B cell (primary cell): ENCODE measurements around the gene RPL10. TPM values are rescaled to one million over a fixed set of nuclear protein-coding genes. Genes with fewer than 3 reads are reported as not detected.

Experiments
- ATAC-seq: fragments of 200-7000 bp; cut with Tn5 transposase; one replicate; pipeline ENCODE4 v1.10.0; 2021; ENCODE audit warnings: low read depth, mild to moderate bottlenecking, moderate number of reproducible peaks, moderate library complexity
- CTCF ChIA-PET: fragments of 350-600 bp; sonication (Branson Sonifier 250); formaldehyde crosslinking; loops from one replicate; lab custom pipeline; 2021; ENCODE audit warnings: antibody characterized with exemption, inconsistent platforms; lab: Charles Lee
- POLR2A ChIA-PET: fragments of 350-600 bp; sonication (Branson Sonifier 250); formaldehyde crosslinking; loops from one replicate; lab custom pipeline; 2021; ENCODE audit warnings: antibody characterized with exemption; lab: Charles Lee
- DNase-seq: peaks from one replicate; pipeline ENCODE4 v3.0.0; 2013
- H2AFZ ChIP-seq: 2 replicates; pipeline ENCODE4 v1.6.1; 2012; ENCODE audit warnings: mild to moderate bottlenecking, low read depth, low read length; ENCODE audit not compliant: insufficient read depth, poor library complexity, severe bottlenecking
- H3K27ac ChIP-seq, 2 donors: 1 replicate in 1 of 2; 2 replicates in 1 of 2; pipeline ENCODE4 v1.5.1; 2012 to 2013; ENCODE audit warnings: low read length in 2 of 2, mild to moderate bottlenecking in 2 of 2, moderate library complexity in 1 of 2
- H3K27me3 ChIP-seq, 4 experiments: fragments of 200-600 bp in 1 of 4; sonication (generic) in 1 of 4; replicated peaks in 1 of 4; 1 replicate in 2 of 4; 2 replicates in 2 of 4; pipeline versions ENCODE4 v1.6.1 to v1.7.0; 2013 to 2016; ENCODE audit warnings: low read length in 3 of 4, mild to moderate bottlenecking in 2 of 4, mixed read lengths in 1 of 4, moderate library complexity in 1 of 4; ENCODE audit not compliant: insufficient read depth in 4 of 4, control insufficient read depth in 3 of 4; ENCODE audit errors: control extremely low read depth in 1 of 4
- H3K36me3 ChIP-seq, 2 experiments: replicated peaks in 1 of 2; 1 replicate in 1 of 2; 2 replicates in 1 of 2; pipeline versions ENCODE4 v1.6.1 to v1.7.1; 2013; ENCODE audit warnings: low read length in 1 of 2; ENCODE audit not compliant: insufficient read depth in 2 of 2, control insufficient read depth in 1 of 2; ENCODE audit errors: control extremely low read depth in 1 of 2, extremely low read depth in 1 of 2
- H3K4me1 ChIP-seq, 2 donors: fragments of 200-600 bp in 1 of 2; sonication (generic) in 1 of 2; 1 replicate in 1 of 2; 2 replicates in 1 of 2; pipeline versions ENCODE4 v1.5.1 to v1.6.1; 2013 to 2017; ENCODE audit warnings: low read length in 2 of 2; ENCODE audit not compliant: control insufficient read depth in 2 of 2, insufficient read depth in 2 of 2
- H3K4me2 ChIP-seq: replicated peaks from 2 replicates; pipeline ENCODE3; 2012; ENCODE audit warnings: mild to moderate bottlenecking, low read depth, low read length; ENCODE audit not compliant: poor library complexity, severe bottlenecking
- H3K4me3 ChIP-seq, 5 experiments: fragments of 200-600 bp in 1 of 5; sonication (generic) in 1 of 5; 1 replicate in 3 of 5; 2 replicates in 2 of 5; pipeline versions ENCODE4 v1.5.1 to v1.7.0; 2011 to 2016; ENCODE audit warnings: low read length in 4 of 5, mild to moderate bottlenecking in 4 of 5, low read depth in 2 of 5, control low read depth in 1 of 5, moderate library complexity in 1 of 5; ENCODE audit not compliant: insufficient read depth in 1 of 5; ENCODE audit errors: control extremely low read depth in 1 of 5, extremely low read depth in 1 of 5
- H3K79me2 ChIP-seq: fragments of 200-600 bp; sonication (generic); one replicate; pipeline ENCODE4 v1.6.0; 2016; ENCODE audit warnings: low read length; ENCODE audit not compliant: control insufficient read depth, insufficient read depth
- H3K9ac ChIP-seq: fragments of 200-600 bp; sonication (generic); 2 replicates; pipeline ENCODE4 v1.6.1; 2017; ENCODE audit warnings: mild to moderate bottlenecking, low read length, moderate library complexity
- H3K9me3 ChIP-seq, 3 donors: one replicate each; pipeline versions ENCODE4 v1.6.1 to v1.7.1; 2013; ENCODE audit warnings: low read length in 2 of 3; ENCODE audit not compliant: control insufficient read depth in 2 of 3, insufficient read depth in 1 of 3; ENCODE audit errors: control extremely low read depth in 1 of 3
- H4K20me1 ChIP-seq: 2 replicates; pipeline ENCODE4 v1.6.0; 2012; ENCODE audit warnings: mild to moderate bottlenecking, low read length; ENCODE audit not compliant: insufficient read depth, control insufficient read depth, poor library complexity, severe bottlenecking
- H3K27ac Mint-ChIP-seq: one replicate; pipeline ENCODE4 v1.8.0; 2021; ENCODE audit warnings: mixed read lengths
- H3K27me3 Mint-ChIP-seq: one replicate; pipeline ENCODE4 v1.8.0; 2021; ENCODE audit warnings: mixed read lengths
- H3K4me1 Mint-ChIP-seq: one replicate; pipeline ENCODE4 v1.8.0; 2021; ENCODE audit warnings: mixed read lengths
- H3K4me3 Mint-ChIP-seq: one replicate; pipeline ENCODE4 v1.8.0; 2021; ENCODE audit warnings: mixed read lengths
- H3K9me3 Mint-ChIP-seq: one replicate; pipeline ENCODE4 v1.8.0; 2022; ENCODE audit warnings: mixed read lengths; ENCODE audit not compliant: insufficient read depth
- EZH2 ChIP-seq: IDR thresholded peaks from 2 replicates; pipeline ENCODE4 v1.6.1; 2012; ENCODE audit warnings: borderline replicate concordance, low read depth, mild to moderate bottlenecking, moderate library complexity, low read length; ENCODE audit not compliant: insufficient read depth, poor library complexity, severe bottlenecking
- WGBS: methylation state at CpG from one replicate; pipeline ENCODE4 v1.1.5; 2013; ENCODE audit warnings: missing lambda C conversion rate; ENCODE audit not compliant: insufficient coverage; 5-methylcytosine and 5-hydroxymethylcytosine counted together
- intact Hi-C: fragments of 100-400 bp; cut with micrococcal nuclease; formaldehyde crosslinking; loops from one replicate; pipeline ENCODE4 v1.10.0; 2022
- polyA plus RNA-seq: library from polyadenylated mRNA; depleted of rRNA; stranded (reverse); fragments of >200 nt; gene quantifications from 2 replicates; pipeline ENCODE4 v1.2.3, GENCODE V29; 2012
- total RNA-seq, 2 donors: library from RNA; stranded (reverse); fragments of 120-200 nt in 1 of 2; gene quantifications; 1 replicate in 1 of 2; 2 replicates in 1 of 2; pipeline versions ENCODE4 v1.2.3 to v1.2.4, GENCODE V29; 2013 to 2022
- TF ChIP-seq, protein P1 (sequence below): fragments of 200-600 bp; IDR thresholded peaks from one replicate; pipeline ENCODE4 v1.8.0; 2022; ENCODE audit warnings: antibody characterized with exemption, mild to moderate bottlenecking

Gene RPL10
- total and polyA plus RNA-seq, 2 donors (not counting 1 experiment from before 2014, with no cell fraction given): 4,073 to 16,482 TPM

DNA sequence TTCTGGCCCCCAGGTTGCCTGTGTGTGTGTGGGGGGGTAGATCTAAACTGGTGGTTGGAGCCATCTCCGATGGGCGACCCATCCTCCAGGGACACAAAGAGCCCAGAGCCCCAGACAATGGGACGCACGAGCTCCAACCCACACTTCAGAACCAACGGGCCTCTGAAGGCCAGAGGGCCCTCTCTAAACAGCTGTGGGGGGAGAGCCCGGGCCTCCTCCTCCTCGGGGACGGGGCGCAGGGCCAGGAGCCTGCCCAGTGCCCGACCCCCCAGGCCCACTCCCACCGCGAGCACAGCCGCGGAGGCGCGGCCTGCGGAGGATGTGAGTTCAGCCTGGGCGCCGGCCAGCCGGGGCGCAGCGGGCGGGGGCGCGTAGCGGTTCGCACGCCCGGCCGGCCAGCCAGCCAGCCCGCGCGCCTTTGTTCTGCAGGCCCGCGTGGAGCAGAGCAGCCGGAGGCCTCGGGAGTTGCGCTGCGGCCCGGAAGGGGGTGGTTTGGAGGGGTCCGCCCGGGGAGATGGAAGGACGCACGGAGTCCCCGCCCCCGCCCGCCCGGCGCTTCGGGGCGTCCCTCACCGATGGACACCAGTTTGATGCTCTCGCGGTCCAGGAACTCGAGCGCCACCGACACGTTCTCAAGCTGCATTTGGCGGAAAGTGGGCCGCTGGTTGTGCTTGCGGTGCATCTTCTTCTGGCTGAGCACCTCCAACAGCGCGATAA lies 27.7 kb upstream of the RPL10 start:
- ATAC-seq (no peak), DNase-seq (peak; percentile 42)
- Histone ChIP-seq H3K4me2 (peak overlapping the region; percentile 80), H3K4me1 (peaks cover 32 to 56% of the 10 kb centered on the region in 2 donors), H3K4me3 (peak overlapping the region; percentile 45 to 81 (median 75)), H3K27me3 (no peaks in the 10 kb centered on the region), H4K20me1 (peaks cover 11% of the 10 kb centered on the region), H3K36me3 (peaks cover 0 to 26% of the 10 kb centered on the region in 2 experiments), H3K79me2 (peaks cover 49% of the 10 kb centered on the region), H3K9me3 (no peaks in the 10 kb centered on the region), H3K9ac (peak overlapping the region; percentile 73), H2AFZ (no peak overlapping the region), H3K27ac (peak overlapping the region; percentile 86 to 90)
- intact Hi-C loops: loop anchor here (1.0 to 10.0 kb wide), 4 partner anchors 9 to 444 kb away; partner anchors contain the start of genes ARHGAP4, EMD, FAM3A and MECP2
- H3K27ac Mint-ChIP-seq: peak overlapping the region; percentile 88
- peak overlapping the region; percentile 93 for H3K4me3 Mint-ChIP-seq
- POLR2A ChIA-PET: interaction anchor here (0.5 to 2.5 kb wide), 15 partner anchors 9 to 402 kb away, joined by 3 to 14 read pairs (median 6); partner anchors contain the start of genes EMD, HCFC1 and RPL10
- H3K9me3 Mint-ChIP-seq: no peaks in the 10 kb centered on the region
- no peak for TF ChIP-seq EZH2
- TF ChIP-seq, protein P1, sequence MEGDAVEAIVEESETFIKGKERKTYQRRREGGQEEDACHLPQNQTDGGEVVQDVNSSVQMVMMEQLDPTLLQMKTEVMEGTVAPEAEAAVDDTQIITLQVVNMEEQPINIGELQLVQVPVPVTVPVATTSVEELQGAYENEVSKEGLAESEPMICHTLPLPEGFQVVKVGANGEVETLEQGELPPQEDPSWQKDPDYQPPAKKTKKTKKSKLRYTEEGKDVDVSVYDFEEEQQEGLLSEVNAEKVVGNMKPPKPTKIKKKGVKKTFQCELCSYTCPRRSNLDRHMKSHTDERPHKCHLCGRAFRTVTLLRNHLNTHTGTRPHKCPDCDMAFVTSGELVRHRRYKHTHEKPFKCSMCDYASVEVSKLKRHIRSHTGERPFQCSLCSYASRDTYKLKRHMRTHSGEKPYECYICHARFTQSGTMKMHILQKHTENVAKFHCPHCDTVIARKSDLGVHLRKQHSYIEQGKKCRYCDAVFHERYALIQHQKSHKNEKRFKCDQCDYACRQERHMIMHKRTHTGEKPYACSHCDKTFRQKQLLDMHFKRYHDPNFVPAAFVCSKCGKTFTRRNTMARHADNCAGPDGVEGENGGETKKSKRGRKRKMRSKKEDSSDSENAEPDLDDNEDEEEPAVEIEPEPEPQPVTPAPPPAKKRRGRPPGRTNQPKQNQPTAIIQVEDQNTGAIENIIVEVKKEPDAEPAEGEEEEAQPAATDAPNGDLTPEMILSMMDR: no peak
- CTCF ChIA-PET: interaction anchor here (1.3 kb wide), 1 partner anchor 165 kb away, joined by 3 read pairs; no protein-coding TSS in a partner anchor
- H3K27me3 Mint-ChIP-seq: no peaks in the 10 kb centered on the region
- WGBS: under 1% methylated on average over 48 of the region's 63 CpGs
- peaks cover 25% of the 10 kb centered on the region for H3K4me1 Mint-ChIP-seq
